HG02588 (cell line): ENCODE data around the gene RPH3AL.

ENCODE experiments used
- ATAC-seq: cut with Tn5 transposase; IDR thresholded peaks from one replicate; pipeline ENCODE4 v1.9.1; 2021; ENCODE audit warnings: mild to moderate bottlenecking, moderate library complexity; ENCODE audit not compliant: unreplicated experiment

The RPH3AL gene

GRCh38 chr17:337022-337420 lies 15.6 kb downstream of the RPH3AL start:
- no peak for ATAC-seq

GRCh38 chr17:336110-337021 lies 16.2 kb downstream of the RPH3AL start:
- no peak for ATAC-seq

- ATAC-seq: no peak
These were observed 16.9 kb downstream of the RPH3AL start for GRCh38 chr17:335691-336090.

- ATAC-seq: no peak
These were observed 17.6 kb downstream of the RPH3AL start for GRCh38 chr17:334974-335481.

- no peak for ATAC-seq
These were observed 18.8 kb downstream of the RPH3AL start for GRCh38 chr17:333626-334396.

GRCh38 chr17:332558-333322 lies 19.9 kb downstream of the RPH3AL start:
- ATAC-seq: no peak

GRCh38 chr17:332023-332422 lies 20.6 kb downstream of the RPH3AL start:
- no peak for ATAC-seq

GRCh38 chr17:330993-331701 lies 21.5 kb downstream of the RPH3AL start:
- ATAC-seq: no peak

GRCh38 chr17:329784-330420 lies 22.7 kb downstream of the RPH3AL start:
- no peak for ATAC-seq

GRCh38 chr17:327971-328370 lies 24.6 kb downstream of the RPH3AL start:
- no peak for ATAC-seq

- ATAC-seq: no peak
These were observed 25.3 kb downstream of the RPH3AL start for GRCh38 chr17:327296-327695.

- ATAC-seq: no peak
These were observed 26.5 kb downstream of the RPH3AL start for GRCh38 chr17:326010-326621.

GRCh38 chr17:325270-326009 lies 27.2 kb downstream of the RPH3AL start:
- ATAC-seq: no peak

- no peak for ATAC-seq
These were observed 28.7 kb downstream of the RPH3AL start for GRCh38 chr17:323721-324571.

GRCh38 chr17:323181-323580 lies 29.4 kb downstream of the RPH3AL start:
- ATAC-seq: no peak

GRCh38 chr17:322006-322780 lies 30.4 kb downstream of the RPH3AL start:
- ATAC-seq: no peak

GRCh38 chr17:321386-321941 lies 31.1 kb downstream of the RPH3AL start:
- no peak for ATAC-seq
